GM23338 (cell line): ENCODE measurements around the gene PTPN12.

Experiments
- CREB1 ChIP-seq: fragments of 250-450 bp; sonication (Bioruptor Pico); IDR thresholded peaks from 2 replicates; pipeline ENCODE4 v1.5.0; 2020; ENCODE audit warnings: low read depth, mild to moderate bottlenecking, moderate library complexity
- EZH2phosphoT487 ChIP-seq: fragments of 200-600 bp; sonication (generic); IDR thresholded peaks from one replicate; pipeline ENCODE4 v1.8.1; 2018; ENCODE audit warnings: antibody characterized with exemption; ENCODE audit not compliant: unreplicated experiment
- JUNB ChIP-seq: IDR thresholded peaks from one replicate; pipeline ENCODE4 v1.6.1; 2016; ENCODE audit warnings: antibody characterized with exemption; ENCODE audit not compliant: unreplicated experiment
- POLR2AphosphoS5 ChIP-seq: IDR thresholded peaks from 2 replicates; pipeline ENCODE4 v1.6.1; 2016; ENCODE audit warnings: antibody characterized with exemption, low read depth
- TF ChIP-seq, protein P1 (sequence below): IDR thresholded peaks from one replicate; pipeline ENCODE4 v1.6.1; 2018; ENCODE audit warnings: antibody characterized with exemption; ENCODE audit not compliant: unreplicated experiment
- TF ChIP-seq, protein P2 (sequence below), 2 experiments: fragments of 200-600 bp in 1 of 2; sonication (generic) in 1 of 2; conservative IDR thresholded peaks; 2 replicates each; pipeline versions ENCODE4 v1.5.1 to v1.6.1; 2016 to 2017; ENCODE audit warnings: antibody characterized with exemption in 2 of 2, low read depth in 2 of 2, mild to moderate bottlenecking in 2 of 2, moderate library complexity in 1 of 2

DNA sequence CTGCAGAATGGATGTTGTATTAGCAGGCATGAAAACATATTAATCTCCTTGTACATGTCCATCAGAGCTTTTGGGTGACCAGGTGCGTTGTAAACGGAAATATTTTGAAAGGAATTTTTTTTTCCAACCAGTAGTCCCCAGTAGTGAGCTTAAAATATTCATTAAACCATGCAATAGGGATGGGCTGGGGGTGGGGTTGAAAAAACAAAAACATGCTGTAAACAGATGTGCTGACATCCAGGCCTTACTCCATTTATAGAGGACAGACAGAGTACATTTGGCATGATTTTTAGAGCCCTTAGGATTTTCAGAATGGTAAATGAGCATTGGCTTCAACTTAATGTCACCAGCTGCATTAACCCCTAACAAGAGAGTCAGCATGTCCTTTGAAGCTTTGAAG, 50.2 kb downstream of the PTPN12 start:
- TF ChIP-seq EZH2phosphoT487 (no peak), CREB1 (CRISPR knock-in tag) (no peak), POLR2AphosphoS5 (no peak), JUNB (no peak)
- TF ChIP-seq, protein P1, sequence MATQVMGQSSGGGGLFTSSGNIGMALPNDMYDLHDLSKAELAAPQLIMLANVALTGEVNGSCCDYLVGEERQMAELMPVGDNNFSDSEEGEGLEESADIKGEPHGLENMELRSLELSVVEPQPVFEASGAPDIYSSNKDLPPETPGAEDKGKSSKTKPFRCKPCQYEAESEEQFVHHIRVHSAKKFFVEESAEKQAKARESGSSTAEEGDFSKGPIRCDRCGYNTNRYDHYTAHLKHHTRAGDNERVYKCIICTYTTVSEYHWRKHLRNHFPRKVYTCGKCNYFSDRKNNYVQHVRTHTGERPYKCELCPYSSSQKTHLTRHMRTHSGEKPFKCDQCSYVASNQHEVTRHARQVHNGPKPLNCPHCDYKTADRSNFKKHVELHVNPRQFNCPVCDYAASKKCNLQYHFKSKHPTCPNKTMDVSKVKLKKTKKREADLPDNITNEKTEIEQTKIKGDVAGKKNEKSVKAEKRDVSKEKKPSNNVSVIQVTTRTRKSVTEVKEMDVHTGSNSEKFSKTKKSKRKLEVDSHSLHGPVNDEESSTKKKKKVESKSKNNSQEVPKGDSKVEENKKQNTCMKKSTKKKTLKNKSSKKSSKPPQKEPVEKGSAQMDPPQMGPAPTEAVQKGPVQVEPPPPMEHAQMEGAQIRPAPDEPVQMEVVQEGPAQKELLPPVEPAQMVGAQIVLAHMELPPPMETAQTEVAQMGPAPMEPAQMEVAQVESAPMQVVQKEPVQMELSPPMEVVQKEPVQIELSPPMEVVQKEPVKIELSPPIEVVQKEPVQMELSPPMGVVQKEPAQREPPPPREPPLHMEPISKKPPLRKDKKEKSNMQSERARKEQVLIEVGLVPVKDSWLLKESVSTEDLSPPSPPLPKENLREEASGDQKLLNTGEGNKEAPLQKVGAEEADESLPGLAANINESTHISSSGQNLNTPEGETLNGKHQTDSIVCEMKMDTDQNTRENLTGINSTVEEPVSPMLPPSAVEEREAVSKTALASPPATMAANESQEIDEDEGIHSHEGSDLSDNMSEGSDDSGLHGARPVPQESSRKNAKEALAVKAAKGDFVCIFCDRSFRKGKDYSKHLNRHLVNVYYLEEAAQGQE: no peak
- TF ChIP-seq, protein P2, sequence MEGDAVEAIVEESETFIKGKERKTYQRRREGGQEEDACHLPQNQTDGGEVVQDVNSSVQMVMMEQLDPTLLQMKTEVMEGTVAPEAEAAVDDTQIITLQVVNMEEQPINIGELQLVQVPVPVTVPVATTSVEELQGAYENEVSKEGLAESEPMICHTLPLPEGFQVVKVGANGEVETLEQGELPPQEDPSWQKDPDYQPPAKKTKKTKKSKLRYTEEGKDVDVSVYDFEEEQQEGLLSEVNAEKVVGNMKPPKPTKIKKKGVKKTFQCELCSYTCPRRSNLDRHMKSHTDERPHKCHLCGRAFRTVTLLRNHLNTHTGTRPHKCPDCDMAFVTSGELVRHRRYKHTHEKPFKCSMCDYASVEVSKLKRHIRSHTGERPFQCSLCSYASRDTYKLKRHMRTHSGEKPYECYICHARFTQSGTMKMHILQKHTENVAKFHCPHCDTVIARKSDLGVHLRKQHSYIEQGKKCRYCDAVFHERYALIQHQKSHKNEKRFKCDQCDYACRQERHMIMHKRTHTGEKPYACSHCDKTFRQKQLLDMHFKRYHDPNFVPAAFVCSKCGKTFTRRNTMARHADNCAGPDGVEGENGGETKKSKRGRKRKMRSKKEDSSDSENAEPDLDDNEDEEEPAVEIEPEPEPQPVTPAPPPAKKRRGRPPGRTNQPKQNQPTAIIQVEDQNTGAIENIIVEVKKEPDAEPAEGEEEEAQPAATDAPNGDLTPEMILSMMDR (conservative IDR thresholded peaks at IDR 0.05; ENCODE audit: low read depth in 2 of 2): no peak
